Activated CD4-positive, alpha-beta T cell treated with anti-CD3 and anti-CD28 coated beads, Interleukin-2, amount 50 U/mL, for 16 hours (primary cell): ENCODE measurements around the gene FSTL3.
A peak's percentile ranks its signal among the peaks of the same experiment; 100 is the strongest.
"Not testable (repeated sequence)": the region's sequence is repeated elsewhere in the genome, so short reads cannot be mapped to it uniquely, and the experiment has no call there.

Experiments used
- DNase-seq: peaks from one replicate; pipeline ENCODE4 v3.0.0-alpha.2; 2020

FSTL3 gene

DNA sequence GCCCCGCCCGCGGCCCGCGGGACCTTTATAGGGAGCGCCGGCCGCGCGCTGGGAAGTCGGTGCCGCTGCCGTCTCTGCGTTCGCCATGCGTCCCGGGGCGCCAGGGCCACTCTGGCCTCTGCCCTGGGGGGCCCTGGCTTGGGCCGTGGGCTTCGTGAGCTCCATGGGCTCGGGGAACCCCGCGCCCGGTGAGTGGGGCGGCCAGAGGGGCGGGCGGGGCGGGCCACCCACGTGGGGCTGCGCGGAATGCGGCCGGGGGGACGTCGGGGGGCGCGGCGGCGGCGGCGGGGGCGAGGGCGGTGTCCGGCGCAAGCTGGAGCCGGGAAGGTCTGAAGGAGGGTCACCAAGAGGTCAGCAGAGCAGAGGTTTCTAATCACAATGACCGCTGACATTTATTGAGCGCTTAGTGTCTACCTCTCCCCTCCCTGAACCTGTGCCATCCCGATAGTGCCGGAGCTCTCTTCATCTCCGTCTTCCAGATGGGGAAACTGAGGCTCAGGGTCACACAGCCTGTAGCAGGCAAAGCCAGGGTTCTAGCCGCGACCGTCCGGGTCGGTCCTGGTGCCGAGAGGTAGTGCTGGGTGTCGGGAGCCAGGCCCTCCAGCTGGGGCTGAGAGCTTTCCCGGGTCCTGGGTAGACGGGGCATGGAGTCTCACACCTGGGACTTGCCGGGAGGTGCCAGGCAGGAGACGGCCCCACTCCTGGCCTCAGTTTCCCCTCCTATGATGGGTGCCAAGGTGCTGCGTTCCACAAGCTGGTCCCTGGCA, at the start of gene FSTL3:
TSS of gene FSTL3 (plus strand) at position 54 of the 767 bp plus-strand sequence. CDS start at position 86, 32 bp downstream.
- no peak for DNase-seq

DNA sequence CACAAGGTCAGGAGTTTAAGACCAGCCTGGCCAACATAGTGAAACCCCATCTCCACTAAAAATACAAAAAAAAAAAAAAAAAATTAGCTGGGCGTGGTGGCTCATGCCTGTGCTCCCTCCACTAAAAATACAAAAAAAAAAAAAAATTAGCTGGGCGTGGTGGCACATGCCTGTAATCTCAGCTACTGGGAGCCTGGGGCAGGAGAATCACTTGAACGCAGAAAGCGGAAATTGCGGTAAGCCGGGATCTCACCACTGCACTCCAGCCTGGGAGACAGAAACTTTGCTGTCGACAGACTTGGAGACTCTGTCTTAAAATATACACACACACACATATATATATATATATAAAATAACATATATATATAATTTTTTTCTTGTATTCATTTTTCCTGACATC, 49.6 kb upstream of the FSTL3 start:
- not testable (repeated sequence) for DNase-seq

DNA sequence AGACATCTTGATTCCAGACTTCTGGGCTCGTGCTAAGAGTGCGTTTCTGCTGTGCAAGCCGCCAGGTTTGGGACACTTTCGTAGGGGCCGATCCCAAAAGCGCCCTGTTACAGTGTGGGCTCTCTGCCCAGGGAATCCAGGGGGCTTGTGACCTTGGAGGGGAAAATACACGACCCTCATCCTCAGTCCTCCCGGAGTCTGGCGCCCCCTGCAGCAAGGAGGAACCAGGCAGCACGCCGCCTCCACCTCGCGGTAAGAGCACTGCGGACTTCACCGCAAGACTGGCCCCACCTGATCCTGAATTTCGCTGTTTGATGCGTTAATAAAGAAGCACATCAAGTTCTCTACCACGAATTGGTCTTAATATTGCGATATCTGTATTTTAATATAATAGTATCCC, 48.0 kb upstream of the FSTL3 start:
- no peak for DNase-seq

DNA sequence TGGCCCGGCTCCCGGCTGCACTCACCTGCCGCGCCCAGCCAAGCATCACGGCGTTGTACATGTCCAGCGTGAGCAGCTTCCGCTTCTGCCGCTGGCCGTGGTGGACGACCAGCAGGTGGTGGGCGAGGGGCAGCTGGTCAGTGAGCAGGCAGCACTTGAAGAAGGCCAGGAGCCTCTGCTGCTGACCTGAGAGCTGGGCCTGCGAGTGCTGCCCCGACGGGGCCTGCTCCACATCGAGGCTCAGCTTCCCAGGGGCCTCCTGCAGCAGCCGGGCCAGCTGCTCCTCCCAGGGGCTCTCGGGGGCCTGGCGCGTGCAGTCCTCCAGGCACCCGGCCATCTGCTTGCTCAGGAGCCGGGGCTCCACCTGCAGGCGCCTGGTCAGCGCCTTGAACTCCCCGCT, 46.7 kb upstream of the FSTL3 start:
- not testable (repeated sequence) for DNase-seq

DNA sequence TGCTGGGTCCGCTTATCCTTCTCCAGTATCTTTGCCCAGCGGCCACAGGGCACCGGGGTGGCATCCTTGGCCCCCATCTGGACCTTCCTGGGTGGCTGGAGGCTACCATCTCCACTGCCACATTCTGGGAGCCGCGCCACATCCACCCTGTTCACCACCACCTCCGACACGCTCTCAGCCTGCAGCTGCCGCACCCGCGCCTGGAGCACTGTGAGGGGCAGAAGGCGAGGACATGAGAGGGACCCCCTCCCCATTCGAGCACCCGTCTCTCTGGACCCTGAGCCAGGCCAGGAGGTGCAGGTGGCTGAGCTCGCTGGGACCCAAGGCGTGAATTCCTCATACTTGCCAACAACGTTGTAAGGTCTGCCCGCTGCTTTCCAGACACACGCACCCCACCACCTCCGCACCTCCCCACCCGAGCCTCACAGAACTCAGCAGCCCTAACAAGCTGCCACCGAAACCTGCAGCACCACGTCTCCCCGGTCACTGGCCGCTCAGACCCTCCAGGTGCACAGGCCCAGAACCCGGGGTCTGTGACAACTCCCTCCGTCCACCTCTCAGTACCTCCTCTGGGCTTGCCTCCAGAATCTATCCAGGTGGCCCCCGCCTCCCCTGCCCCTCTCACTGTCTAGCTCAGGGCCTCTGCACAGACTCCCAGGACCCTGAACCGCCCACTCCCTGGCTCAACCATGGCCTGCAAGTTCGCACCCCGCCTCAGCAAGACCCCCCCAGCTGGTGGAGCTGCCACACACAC, 46.1 kb upstream of the FSTL3 start:
- DNase-seq: no peak

DNA sequence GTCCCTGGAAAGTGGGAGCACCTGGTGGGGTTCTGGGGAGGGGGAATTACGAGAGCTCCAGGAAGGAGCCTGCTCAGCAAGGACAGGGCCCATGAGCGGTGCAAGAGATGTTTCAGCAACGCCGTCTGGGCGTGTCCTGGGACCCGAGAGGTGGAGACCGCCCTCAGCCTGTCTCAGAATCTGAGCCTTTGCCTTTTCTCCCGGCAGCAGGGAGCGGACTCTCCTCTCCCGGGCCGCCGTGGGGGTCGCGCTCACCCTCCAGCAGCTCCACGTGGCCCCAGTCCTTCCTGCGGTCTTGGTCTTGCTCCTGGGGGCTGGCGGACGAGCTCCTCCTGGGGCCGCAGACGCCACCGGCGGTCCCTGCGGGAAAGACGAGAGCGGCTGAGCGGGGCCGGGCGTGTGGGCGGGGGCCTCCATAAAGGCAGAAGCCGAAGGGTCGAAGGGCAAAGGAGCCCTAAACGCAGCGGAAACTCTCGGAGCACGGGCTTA, 43.6 kb upstream of the FSTL3 start:
- peak; percentile 56 for DNase-seq

DNA sequence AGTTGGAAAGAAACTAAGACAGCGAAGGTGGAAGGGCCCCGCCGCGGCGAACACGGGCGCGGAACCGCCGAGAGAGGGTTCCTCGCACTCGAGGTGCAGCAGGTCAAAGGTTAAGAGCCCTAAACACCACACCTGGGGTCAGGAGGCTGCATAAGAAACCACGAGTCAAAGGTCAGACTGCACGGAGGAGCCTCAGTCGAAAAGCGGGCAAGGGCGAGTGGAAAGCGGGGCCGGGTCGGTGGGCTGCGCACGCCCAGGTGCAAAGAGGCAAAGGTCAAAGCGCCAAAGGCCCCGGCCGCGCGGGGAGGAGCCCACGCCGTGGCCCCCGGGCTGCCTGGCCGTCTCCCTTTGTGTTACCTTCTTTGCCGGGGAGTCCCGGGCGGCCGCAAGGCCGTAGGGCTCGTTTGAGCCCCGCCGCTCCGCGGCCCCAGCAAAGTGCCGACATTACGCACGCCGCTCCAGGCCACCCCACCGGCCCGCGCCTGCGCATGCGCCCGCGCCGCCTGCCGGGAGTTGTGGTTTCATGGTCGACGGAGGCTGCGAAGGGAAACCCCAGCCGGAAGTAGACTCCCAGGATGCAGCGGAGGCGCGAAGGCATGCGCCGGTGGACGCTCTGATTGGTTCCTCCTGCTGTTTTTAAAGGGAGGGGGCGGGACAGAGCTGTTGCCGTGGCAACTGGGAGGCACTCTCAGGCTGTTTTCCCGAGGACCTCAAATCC, 43.0 kb upstream of the FSTL3 start, which contains the start of gene POLRMT:
TSS of gene POLRMT (minus strand) at position 470 of the 718 bp plus-strand sequence. CDS start at position 445, 25 bp downstream.
- peak; percentile 99 for DNase-seq

DNA sequence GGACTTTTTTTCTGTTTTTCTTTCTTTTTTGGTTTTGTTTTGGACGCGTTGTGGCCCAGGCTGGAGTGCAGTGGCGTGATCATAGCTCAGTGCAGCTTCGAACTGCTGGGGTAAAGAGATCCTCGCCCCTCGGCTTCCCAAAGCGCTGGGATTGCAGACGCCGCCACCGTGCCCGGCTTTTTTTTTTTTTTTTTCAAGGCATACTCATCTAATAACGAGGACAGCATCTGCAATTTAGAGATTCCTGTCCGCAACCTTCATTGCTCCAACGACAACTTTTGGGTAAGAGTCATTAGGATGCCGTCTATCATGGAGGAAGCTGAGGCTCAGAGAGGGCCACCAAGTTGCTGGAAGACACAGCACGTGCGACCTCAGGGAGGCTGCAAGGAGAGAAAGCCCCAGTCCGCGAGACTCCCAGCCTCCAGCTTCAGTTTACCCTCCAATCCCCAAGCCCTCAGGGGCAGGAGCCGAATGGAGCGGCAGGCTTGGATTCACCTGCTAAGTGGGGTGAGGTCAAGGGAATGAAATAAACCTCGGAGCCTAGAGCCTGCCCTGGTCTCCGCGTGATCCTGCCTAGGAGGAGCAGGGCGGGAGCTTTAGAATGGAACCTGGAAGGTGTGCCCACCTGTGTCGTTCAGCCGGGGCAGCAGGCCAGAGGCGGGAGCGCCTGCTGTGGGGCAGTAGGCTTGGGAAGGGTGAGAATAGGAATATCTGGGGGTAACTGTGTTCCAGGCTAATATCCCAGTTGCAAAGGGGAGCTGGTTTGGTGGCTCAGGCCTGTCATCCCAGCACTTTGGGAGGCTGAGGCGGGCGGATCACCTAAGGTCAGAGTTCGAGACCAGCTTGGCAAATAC, 42.2 kb upstream of the FSTL3 start:
- DNase-seq: no peak

DNA sequence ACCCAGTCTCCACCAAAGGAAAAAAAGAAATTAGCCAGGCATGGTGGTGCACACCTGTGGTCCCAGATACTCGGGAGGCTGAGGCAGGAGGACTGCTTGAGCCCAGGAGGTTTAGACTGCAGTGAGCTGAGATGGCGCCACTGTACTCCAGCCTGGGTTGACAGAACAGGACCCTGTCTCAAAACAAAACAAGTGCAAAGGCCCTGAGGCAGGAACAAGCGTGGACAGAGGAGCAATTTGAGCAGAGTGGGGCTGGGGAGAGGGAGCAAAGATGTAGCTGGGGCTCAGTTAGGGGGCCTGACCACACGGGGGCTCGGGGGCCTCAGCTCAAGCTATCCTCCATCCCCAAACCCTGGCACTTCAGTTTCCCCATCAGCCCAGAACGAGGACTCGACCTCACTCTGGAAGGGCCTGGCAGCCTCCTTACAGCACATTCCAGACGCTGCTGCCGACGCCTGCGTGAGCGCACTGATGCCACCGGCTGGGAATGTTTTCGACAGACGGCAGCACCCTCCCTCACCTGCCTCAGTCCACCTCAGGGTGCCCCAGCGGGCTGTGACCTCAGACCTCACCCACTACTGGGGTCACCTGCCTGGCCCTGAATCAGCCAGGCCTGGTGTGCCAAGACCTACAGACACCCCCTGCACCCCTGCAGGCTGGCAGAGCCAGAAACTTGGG, 41.1 kb upstream of the FSTL3 start:
- DNase-seq: no peak

DNA sequence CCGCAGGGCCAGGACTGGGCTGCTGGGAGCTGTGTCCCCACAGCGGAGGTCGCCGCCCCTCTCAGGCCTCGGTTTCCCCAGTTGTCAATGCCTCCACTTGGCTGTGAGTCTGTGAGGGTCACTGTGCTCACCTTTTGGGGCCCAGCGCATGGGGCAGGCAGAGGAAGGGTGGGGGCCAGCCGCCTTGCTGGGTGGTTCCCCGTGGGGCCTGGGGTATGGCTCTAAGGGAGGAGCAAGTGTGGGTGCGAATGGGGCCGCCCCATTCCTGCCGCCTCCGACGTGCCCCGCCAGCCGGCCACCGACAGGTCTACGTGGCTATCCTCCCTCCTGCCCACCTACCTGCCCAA, 37.3 kb upstream of the FSTL3 start:
- no peak for DNase-seq

DNA sequence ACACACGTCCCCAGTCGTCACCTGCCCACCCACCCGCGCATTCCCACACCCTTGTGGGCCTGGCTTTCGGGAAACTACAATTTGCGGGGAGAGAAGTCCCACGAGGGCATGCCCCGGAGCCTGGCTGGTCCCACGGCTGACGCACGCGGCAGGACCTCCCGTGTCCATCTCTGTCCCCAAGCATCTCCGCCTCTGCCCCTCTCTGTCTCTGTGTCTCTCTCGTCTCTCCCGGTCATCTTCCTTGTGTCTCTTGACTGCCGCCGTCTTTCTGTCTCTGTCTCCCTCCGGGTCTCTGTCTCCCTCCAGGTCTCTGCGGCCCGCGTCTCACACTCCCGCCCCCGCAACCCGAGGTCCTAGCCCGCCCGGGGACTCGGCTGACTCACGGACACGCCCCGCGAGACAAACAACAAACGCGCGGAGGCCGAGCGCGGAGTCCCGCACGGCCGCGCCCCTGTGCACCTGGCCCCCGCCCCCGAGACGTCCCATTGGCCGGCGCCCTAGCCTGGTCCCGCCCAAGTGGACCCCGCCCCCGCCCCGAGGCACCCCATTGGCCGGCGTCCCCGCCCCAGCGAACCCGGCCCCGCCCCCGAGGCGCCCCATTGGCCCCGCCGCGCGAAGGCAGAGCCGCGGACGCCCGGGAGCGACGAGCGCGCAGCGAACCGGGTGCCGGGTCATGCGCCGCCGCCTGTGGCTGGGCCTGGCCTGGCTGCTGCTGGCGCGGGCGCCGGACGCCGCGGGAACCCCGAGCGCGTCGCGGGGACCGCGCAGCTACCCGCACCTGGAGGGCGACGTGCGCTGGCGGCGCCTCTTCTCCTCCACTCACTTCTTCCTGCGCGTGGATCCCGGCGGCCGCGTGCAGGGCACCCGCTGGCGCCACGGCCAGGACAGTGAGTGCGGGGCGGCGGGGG, 36.7 kb upstream of the FSTL3 start, which contains the start of gene FGF22:
TSS of gene FGF22 (plus strand) at position 627 of the 908 bp plus-strand sequence. CDS start at position 674, 47 bp downstream.
- peak; percentile 93 for DNase-seq

DNA sequence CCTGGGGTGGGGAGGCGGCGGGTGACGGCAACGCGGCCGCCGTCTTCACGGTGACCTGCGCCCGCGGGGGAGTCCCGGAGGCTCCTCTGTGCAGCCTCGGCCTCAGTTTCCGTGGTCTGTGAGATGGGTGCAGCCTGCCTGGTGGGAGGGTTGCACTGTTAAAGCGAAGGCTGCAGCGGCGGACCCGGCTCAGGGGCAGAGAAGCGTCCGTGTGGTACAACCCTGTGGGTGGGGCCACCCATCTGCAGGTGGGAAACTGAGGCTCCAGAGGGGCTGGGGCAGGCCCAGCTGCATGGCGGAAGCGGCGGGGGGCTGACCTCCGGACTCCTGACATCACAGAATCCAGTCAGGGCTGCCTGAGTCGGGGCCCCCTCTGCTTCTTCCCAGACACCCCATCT, 36.0 kb upstream of the FSTL3 start:
- no peak for DNase-seq

DNA sequence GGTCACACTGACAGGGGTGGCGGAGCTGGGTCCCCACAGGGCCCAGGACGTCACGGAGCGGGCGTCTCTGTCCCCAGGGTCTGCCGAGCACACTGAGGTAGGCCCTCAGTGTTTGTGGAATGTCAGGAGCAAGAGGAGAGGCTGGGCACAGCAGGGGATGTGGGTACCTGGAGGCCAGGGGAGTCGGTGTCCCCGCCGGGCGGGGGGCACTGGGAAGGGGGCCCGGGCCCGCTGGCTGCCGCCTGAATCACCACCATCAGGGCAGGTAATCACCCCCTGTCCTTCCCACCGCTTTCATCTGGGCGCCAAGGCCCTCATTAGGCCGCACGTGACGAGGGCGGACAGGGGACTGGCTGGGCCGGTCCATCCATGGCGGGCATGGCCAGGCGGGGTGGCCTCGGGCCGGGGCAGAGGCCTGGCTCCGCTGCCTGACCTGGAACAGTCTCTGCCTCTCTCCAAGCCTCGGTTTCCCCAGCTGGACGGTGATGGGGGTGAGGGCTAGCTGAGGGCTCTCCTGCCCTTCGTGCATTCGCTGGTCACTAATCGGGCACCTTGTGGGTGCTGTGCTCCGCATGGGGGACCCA, 35.5 kb upstream of the FSTL3 start:
- no peak for DNase-seq

DNA sequence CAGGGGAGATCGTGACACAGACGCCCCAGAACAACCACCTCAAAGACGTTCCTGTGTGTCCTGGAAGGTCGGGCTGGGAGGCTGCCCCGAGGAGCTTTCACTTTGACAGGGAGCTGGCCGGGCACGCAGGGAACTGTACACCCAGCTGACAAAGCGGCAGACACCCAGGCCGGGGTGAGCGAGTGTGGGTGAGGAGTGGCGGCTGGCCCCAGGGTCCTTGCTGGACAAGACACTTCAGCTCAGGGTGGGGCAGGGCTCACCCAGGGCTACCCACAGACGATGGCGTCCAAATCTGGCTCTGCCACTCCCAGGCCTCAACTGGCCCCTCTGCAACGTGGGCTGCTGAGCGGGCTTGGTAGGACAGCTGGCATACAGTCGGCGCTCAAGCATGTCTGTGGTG, 34.5 kb upstream of the FSTL3 start:
- no peak for DNase-seq

DNA sequence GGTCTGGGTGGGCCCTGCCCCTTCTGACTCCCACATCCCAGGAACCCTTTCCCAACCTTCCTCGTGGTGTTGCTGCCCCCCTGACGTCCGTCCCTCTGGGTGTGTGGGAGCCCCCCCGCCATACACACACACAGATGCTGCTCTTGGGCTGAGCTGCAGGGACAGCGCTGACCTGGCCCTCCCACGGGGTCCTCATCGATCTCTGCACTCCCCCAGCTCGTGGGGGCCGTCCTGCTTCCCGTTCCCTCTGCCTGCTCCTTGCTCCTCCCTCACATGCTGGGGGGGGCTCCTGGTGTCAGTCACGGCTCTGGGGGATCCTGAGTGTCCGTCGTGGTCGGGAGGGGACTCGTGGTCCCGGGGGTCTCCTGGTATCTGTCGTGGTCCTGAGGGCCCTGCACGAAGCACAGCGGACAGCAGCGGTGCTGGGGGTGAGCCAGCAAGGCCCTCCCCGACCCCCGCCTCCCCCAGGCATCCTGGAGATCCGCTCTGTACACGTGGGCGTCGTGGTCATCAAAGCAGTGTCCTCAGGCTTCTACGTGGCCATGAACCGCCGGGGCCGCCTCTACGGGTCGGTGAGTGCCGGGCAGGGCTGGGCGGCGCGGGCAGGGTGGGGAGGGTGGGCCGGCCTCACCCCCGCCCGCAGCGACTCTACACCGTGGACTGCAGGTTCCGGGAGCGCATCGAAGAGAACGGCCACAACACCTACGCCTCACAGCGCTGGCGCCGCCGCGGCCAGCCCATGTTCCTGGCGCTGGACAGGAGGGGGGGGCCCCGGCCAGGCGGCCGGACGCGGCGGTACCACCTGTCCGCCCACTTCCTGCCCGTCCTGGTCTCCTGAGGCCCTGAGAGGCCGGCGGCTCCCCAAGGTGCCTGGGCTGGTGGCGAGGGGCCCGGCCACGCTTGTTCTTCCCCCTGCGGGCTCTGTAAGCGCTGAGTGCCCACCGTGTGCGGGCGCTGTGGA, 33.1 kb upstream of the FSTL3 start:
- DNase-seq: no peak

DNA sequence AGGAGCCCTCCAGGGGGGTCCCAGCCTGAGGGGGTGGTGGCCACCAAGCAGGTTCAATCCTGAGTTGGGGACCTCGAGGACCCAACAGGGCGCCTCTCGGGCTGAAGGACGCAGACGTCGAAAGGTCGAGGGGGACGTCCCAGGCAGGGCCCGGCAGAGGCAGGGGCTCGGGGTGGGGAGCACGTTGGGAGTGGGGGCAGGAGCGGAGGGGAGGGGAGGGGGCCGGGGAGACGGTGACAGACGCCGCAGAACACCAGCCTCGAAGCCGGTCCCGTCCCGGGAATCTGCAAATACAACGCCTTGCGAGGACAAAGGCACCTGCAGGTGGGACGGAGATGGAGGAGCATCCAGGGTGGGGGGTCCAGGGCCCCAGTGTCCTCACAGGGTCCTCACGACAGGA, 32.5 kb upstream of the FSTL3 start:
- no peak for DNase-seq

DNA sequence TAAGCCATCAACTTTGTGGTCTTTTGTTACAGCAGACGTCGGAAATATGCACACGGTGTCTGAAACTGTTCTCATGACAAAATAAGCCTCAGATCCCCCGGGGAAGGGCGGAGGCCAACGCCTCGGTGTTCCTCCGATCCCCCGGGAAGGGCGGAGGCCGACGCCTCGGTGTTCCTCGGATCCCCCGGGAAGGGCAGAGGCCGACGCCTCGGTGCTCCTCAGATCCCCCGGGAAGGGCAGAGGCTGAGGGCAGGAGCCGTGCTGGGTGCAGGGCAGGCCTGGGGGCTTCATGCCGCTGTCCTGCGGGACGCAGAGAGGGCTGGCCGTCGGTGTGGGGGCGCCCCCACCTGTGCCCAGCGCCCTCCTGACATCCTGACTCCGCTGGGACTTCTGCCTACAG, 31.8 kb upstream of the FSTL3 start:
- no peak for DNase-seq

DNA sequence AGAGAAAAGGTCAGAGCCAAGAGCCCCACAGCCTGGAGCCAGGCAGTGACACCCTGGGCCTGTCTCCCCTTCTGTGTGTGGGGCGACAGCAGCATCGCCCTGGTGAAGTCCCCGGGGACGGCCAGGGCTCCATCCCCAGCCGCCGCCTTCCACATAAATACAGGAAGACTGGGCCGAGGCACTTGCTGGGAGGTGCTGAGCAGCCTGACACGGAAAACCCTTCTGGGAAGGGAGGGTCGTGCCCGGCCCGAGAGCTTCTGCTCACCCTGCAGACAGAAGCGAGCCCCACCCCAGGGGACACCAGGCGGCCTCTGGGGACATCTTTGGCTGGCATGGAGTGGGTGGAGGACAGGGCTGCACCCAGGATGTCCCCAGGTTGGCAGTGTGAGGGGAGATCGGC, 31.4 kb upstream of the FSTL3 start:
- DNase-seq: no peak
